Osteocyte (in vitro differentiated cells): ENCODE data around the gene PET100. TPM values are rescaled to one million over a fixed set of nuclear protein-coding genes. Genes with fewer than 3 reads are reported as not detected.

Source experiments
- DNase-seq: peaks from one replicate; pipeline ENCODE4 v3.0.0; 2021; ENCODE audit warnings: mixed read lengths; ENCODE audit not compliant: unreplicated experiment; ENCODE audit errors: extremely low spot score
- H3K27ac Mint-ChIP-seq: one replicate; pipeline ENCODE4 v1.8.0; 2021; ENCODE audit warnings: mild to moderate bottlenecking, mixed read lengths; ENCODE audit not compliant: unreplicated experiment
- H3K27me3 Mint-ChIP-seq: one replicate; pipeline ENCODE4 v1.8.0; 2021; ENCODE audit warnings: mixed read lengths; ENCODE audit not compliant: unreplicated experiment
- H3K36me3 Mint-ChIP-seq: one replicate; pipeline ENCODE4 v1.8.0; 2021; ENCODE audit warnings: mixed read lengths; ENCODE audit not compliant: unreplicated experiment
- H3K4me1 Mint-ChIP-seq: one replicate; pipeline ENCODE4 v1.8.0; 2021; ENCODE audit warnings: mixed read lengths; ENCODE audit not compliant: unreplicated experiment
- H3K4me3 Mint-ChIP-seq: one replicate; pipeline ENCODE4 v1.8.0; 2021; ENCODE audit warnings: mild to moderate bottlenecking, moderate library complexity, mixed read lengths; ENCODE audit not compliant: unreplicated experiment
- H3K9me3 Mint-ChIP-seq: one replicate; pipeline ENCODE4 v1.8.0; 2021; ENCODE audit warnings: mixed read lengths; ENCODE audit not compliant: unreplicated experiment
- total RNA-seq: library from RNA; stranded (reverse); gene quantifications from 2 replicates; pipeline ENCODE4 v1.2.1, GENCODE V29; 2021
- TF ChIP-seq, protein P1 (sequence below): fragments of 200-600 bp; sonication (generic); IDR thresholded peaks from 2 replicates; pipeline ENCODE4 v1.5.0; 2021; ENCODE audit warnings: antibody characterized with exemption, mild to moderate bottlenecking, moderate library complexity

The PET100 gene
- total RNA-seq, 1 donor from 2014 or later: 122 TPM

DNA sequence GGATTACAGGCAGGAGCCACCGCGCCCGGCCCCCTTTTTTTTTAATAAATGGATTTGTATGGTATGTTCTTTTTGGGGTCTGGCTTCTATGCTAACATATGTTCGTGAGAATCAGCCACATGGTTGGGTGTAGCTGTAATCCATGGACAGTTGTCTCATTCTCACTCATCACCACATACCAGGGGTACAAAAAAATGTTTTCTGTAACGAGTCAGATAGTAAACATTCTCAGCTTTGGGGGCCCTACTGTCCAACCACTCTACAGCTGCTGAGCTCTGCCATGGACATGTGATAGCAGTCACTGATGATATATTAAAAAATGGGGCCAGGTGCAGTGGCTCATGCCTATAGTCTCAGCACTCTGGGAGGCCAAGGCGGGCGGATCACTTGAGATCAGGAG is 34.1 kb downstream of the PET100 start:
- no peak overlapping the region for H3K4me3 Mint-ChIP-seq
- H3K36me3 Mint-ChIP-seq: no peaks in the 10 kb centered on the region
- peaks cover 2% of the 10 kb centered on the region for H3K4me1 Mint-ChIP-seq
- TF ChIP-seq, protein P1, sequence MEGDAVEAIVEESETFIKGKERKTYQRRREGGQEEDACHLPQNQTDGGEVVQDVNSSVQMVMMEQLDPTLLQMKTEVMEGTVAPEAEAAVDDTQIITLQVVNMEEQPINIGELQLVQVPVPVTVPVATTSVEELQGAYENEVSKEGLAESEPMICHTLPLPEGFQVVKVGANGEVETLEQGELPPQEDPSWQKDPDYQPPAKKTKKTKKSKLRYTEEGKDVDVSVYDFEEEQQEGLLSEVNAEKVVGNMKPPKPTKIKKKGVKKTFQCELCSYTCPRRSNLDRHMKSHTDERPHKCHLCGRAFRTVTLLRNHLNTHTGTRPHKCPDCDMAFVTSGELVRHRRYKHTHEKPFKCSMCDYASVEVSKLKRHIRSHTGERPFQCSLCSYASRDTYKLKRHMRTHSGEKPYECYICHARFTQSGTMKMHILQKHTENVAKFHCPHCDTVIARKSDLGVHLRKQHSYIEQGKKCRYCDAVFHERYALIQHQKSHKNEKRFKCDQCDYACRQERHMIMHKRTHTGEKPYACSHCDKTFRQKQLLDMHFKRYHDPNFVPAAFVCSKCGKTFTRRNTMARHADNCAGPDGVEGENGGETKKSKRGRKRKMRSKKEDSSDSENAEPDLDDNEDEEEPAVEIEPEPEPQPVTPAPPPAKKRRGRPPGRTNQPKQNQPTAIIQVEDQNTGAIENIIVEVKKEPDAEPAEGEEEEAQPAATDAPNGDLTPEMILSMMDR: no peak
- no peak for DNase-seq
- peaks cover 9% of the 10 kb centered on the region for H3K27me3 Mint-ChIP-seq
- H3K27ac Mint-ChIP-seq: no peak overlapping the region
- no peaks in the 10 kb centered on the region for H3K9me3 Mint-ChIP-seq

DNA sequence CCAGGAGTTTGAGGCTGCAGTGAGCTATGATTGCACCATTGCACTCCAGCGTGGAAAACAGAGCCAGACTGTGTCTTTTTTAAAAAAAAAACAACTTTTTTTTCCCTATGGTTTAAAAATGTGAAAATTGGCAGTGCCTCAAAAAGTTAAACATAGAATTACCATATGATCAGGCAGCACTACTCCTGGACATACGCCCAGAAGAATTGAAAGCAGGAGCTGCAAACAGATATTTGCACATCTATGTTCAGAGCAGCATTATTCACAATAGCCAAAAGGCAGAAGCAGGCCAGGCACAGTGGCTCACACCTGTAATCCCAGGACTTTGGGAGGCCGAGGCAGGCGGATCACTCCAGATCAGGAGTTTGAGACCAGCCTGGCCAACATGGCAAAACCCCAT is 35.5 kb downstream of the PET100 start:
- DNase-seq: no peak
- Mint-ChIP-seq H3K27me3 (peaks cover 10% of the 10 kb centered on the region), H3K4me1 (peaks cover 2% of the 10 kb centered on the region), H3K4me3 (no peak overlapping the region), H3K36me3 (no peaks in the 10 kb centered on the region), H3K27ac (no peak overlapping the region), H3K9me3 (no peaks in the 10 kb centered on the region)
- TF ChIP-seq, protein P1: no peak

DNA sequence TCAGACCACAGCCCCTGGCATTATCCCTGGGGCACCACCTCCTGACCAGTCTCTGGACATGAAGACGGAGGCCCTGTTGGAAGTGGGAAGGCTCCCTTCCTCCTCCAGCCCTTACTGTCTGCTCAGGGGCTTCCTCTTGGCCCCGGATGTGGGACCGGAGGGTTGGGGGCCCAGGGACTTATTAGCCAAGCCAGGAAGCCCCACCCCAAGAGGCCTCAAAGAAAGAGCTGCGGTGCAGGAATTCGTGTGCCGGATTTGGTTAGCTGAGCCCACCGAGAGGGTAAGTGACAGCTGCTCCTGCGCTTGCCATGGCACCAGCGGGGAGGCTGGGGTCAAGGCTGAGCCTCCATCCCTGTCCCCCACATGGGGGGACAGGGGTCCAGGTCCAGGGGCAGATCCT is 39.2 kb downstream of the PET100 start, which contains the start of gene RETN:
RETN (plus strand) TSS at position 208 of the 400 bp plus-strand sequence. CDS start 278 bp downstream, outside the sequence.
- TF ChIP-seq, protein P1: no peak
- no peaks in the 10 kb centered on the region for H3K9me3 Mint-ChIP-seq
- H3K4me1 Mint-ChIP-seq: peaks cover 8% of the 10 kb centered on the region
- DNase-seq: no peak
- H3K4me3 Mint-ChIP-seq: no peak within 1 kb of the TSS
- no peaks in the 10 kb centered on the region for H3K36me3 Mint-ChIP-seq
- H3K27ac Mint-ChIP-seq: no peak within 1 kb of the TSS
- H3K27me3 Mint-ChIP-seq: peaks cover 20% of the 10 kb centered on the region

DNA sequence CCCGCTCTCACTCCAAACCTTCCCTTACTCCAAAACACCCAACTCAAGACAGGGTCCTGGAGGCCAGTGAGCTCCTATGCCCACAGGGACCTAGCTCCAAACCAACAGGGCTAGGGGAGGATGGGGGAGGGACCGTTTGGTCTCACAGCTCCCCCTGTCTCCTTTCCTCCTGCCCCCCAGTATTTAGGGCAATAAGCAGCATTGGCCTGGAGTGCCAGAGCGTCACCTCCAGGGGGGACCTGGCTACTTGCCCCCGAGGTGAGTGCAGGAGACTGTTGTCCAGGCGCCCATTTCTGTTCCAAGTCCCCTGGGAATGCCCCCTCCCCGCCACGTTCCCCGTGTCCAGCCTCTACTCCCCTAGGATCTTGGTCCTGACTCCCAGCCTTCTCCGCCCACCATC is 40.0 kb downstream of the PET100 start:
- Mint-ChIP-seq H3K4me1 (peaks cover 8% of the 10 kb centered on the region), H3K27ac (no peak overlapping the region), H3K4me3 (no peak overlapping the region), H3K36me3 (no peaks in the 10 kb centered on the region), H3K9me3 (no peaks in the 10 kb centered on the region), H3K27me3 (peaks cover 20% of the 10 kb centered on the region)
- DNase-seq: no peak
- TF ChIP-seq, protein P1: no peak

DNA sequence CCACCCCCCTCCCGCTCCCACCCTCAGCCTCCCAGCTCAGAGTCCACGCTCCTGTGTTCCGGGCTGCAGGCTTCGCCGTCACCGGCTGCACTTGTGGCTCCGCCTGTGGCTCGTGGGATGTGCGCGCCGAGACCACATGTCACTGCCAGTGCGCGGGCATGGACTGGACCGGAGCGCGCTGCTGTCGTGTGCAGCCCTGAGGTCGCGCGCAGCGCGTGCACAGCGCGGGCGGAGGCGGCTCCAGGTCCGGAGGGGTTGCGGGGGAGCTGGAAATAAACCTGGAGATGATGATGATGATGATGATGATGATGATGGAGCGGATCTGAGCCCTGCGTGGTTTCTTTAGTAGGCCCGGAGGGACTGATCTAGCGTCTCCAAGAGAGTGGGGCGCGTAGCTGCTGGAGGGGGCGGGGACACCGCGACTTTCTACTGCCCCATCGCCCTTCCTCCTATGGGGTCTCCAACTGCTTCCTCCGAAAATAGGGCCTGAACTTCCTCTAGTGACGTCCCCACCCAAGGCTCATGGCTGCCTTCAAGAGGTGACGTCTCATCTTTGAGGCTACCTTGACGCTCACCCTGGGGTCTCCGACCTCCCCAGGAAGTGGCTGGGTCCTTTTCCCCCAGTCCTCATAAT is 40.7 kb downstream of the PET100 start:
- Mint-ChIP-seq H3K27ac (no peak overlapping the region), H3K4me1 (peaks cover 8% of the 10 kb centered on the region), H3K27me3 (peaks cover 20% of the 10 kb centered on the region), H3K4me3 (peak overlapping the region; percentile 57), H3K36me3 (no peaks in the 10 kb centered on the region), H3K9me3 (no peaks in the 10 kb centered on the region)
- TF ChIP-seq, protein P1: no peak
- DNase-seq: no peak
